Measurements from ENCODE around the gene COL15A1.

DNA sequence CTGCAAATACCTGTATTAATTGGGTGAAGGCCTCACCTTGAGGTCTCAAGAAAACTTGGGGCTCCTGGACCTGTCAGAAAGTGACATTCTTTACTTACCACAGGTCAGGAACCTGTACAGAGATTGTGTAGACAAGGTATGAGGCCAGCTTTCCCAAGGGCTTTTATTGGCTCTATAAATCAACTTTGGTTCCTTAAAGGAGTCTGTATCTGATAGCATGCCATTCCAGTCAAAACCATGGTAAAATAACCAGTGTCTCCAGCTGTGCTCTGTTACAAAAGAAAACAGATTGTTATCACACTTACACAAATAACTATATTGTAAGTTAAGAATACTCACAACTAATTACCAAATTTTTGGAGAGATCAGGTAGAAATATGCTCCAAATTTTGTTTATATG is 64.5 kb downstream of the COL15A1 start:
- TF ChIP-seq, protein P1, sequence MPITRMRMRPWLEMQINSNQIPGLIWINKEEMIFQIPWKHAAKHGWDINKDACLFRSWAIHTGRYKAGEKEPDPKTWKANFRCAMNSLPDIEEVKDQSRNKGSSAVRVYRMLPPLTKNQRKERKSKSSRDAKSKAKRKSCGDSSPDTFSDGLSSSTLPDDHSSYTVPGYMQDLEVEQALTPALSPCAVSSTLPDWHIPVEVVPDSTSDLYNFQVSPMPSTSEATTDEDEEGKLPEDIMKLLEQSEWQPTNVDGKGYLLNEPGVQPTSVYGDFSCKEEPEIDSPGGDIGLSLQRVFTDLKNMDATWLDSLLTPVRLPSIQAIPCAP (CRISPR knock-in tag; IDR thresholded peaks at IDR 0.05), result no peak
- TF ChIP-seq KAT7 (CRISPR knock-in tag; IDR thresholded peaks at IDR 0.05; ENCODE audit: borderline replicate concordance) (no peak), ZNF219 (CRISPR knock-in tag; IDR thresholded peaks at IDR 0.05; ENCODE audit: borderline replicate concordance) (no peak), SP1 (CRISPR knock-in tag; conservative IDR thresholded peaks at IDR 0.05) (no peak), USF2 (CRISPR knock-in tag; IDR thresholded peaks at IDR 0.05) (no peak), ATF2 (CRISPR knock-in tag; IDR thresholded peaks at IDR 0.05; ENCODE audit: borderline replicate concordance, low read depth) (no peak), ELF4 (CRISPR knock-in tag; IDR thresholded peaks at IDR 0.05; ENCODE audit: low read depth) (no peak)

Measured in WTC11 (cell line).